CD4-positive, CD25-positive, alpha-beta regulatory T cell (primary cell): Measurements from ENCODE around the gene DHX34. TPM values are rescaled to one million over a fixed set of nuclear protein-coding genes. Genes with fewer than 3 reads are reported as not detected.
"Not testable (repeated sequence)": the region's sequence is repeated elsewhere in the genome, so short reads cannot be mapped to it uniquely, and the experiment has no call there.

ENCODE experiments used
- ATAC-seq, 2 donors: fragments of 150-1000 bp; cut with Tn5 transposase; one replicate each; pipeline ENCODE4 v1.10.0; 2021; ENCODE audit warnings: low read depth in 2 of 2, moderate number of reproducible peaks in 2 of 2, moderate library complexity in 1 of 2
- DNase-seq, 3 donors: peaks; one replicate each; pipeline versions ENCODE4 v3.0.0 to v3.0.0-alpha.2; 2012 to 2022; ENCODE audit warnings: mixed read lengths in 1 of 3
- H3K27ac ChIP-seq: one replicate; pipeline ENCODE4 v1.7.0; 2013; ENCODE audit warnings: mild to moderate bottlenecking, low read length; ENCODE audit not compliant: insufficient read depth, poor library complexity, severe bottlenecking
- H3K27me3 ChIP-seq: one replicate; pipeline ENCODE4 v1.7.0; 2013; ENCODE audit warnings: low read length; ENCODE audit not compliant: control insufficient read depth, insufficient read depth
- H3K36me3 ChIP-seq: one replicate; pipeline ENCODE4 v1.7.0; 2013; ENCODE audit warnings: mild to moderate bottlenecking, low read length, moderate library complexity; ENCODE audit not compliant: control insufficient read depth, insufficient read depth
- H3K4me1 ChIP-seq: 2 replicates; pipeline ENCODE4 v1.7.0; 2013; ENCODE audit warnings: mild to moderate bottlenecking, low read length; ENCODE audit not compliant: insufficient read depth, control insufficient read depth, poor library complexity, severe bottlenecking
- H3K4me3 ChIP-seq: one replicate; pipeline ENCODE4 v1.7.0; 2013; ENCODE audit warnings: low read depth, mild to moderate bottlenecking, low read length, moderate library complexity
- H3K9me3 ChIP-seq, 2 experiments: 1 replicate in 1 of 2; 2 replicates in 1 of 2; pipeline ENCODE4 v1.7.0; 2013; ENCODE audit warnings: low read length in 2 of 2, mild to moderate bottlenecking in 1 of 2, moderate library complexity in 1 of 2; ENCODE audit not compliant: control insufficient read depth in 2 of 2
- H3K27ac Mint-ChIP-seq, 3 donors: one replicate each; pipeline ENCODE4 v1.8.0; 2020 to 2022; ENCODE audit warnings: mild to moderate bottlenecking in 3 of 3, mixed read lengths in 3 of 3, moderate library complexity in 2 of 3
- H3K27me3 Mint-ChIP-seq: one replicate; pipeline ENCODE4 v1.8.0; 2022; ENCODE audit warnings: mild to moderate bottlenecking, mixed read lengths
- H3K36me3 Mint-ChIP-seq: one replicate; pipeline ENCODE4 v1.8.0; 2020; ENCODE audit warnings: mixed read lengths
- H3K4me1 Mint-ChIP-seq, 4 donors: one replicate each; pipeline ENCODE4 v1.8.0; 2020 to 2022; ENCODE audit warnings: mixed read lengths in 4 of 4, mild to moderate bottlenecking in 1 of 4
- H3K4me3 Mint-ChIP-seq, 4 donors: one replicate each; pipeline ENCODE4 v1.8.0; 2020 to 2022; ENCODE audit warnings: mild to moderate bottlenecking in 4 of 4, mixed read lengths in 4 of 4, moderate library complexity in 3 of 4
- H3K9me3 Mint-ChIP-seq, 7 donors: one replicate each; pipeline ENCODE4 v1.8.0; 2020 to 2022; ENCODE audit warnings: mixed read lengths in 7 of 7, mild to moderate bottlenecking in 3 of 7, moderate library complexity in 2 of 7
- polyA plus RNA-seq, 4 donors: library from polyadenylated mRNA; unstranded; fragments of 300-500 nt; fragmentation: Illumina TruSeq; gene quantifications; one replicate each; pipeline ENCODE4 v1.2.3, GENCODE V29; 2021
- total RNA-seq: library from RNA; stranded (reverse); gene quantifications from one replicate; pipeline ENCODE4 v1.2.3, GENCODE V29; 2022

Gene DHX34
- total and polyA plus RNA-seq, 5 donors from 2014 or later: 2.3 to 11.7 (median 3.8) TPM

DNA sequence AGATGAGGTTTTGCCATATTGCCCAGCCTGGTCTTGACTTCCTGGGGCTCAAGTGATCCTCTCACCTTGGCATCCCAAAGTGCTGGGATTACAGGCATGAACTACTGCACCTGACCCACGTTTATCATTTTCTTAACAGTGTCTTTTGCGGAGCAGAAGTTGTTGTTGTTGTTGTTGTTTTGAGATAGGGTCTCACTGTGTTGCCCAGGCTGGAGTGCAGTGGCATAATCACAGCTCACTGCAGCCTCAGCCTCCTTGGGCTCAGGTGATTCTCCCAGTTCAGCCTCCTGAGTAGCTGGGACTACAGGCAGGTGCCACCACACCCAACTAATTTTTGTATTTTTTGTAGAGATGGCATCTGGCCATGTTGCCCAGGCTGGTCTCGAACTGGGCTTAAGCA, 38.5 kb downstream of the DHX34 start:
- not testable (repeated sequence) for H3K27me3 ChIP-seq, DNase-seq, H3K27ac ChIP-seq, H3K36me3 Mint-ChIP-seq, H3K27ac Mint-ChIP-seq, H3K4me3 Mint-ChIP-seq, H3K36me3 ChIP-seq, H3K4me1 ChIP-seq, ATAC-seq, H3K9me3 Mint-ChIP-seq, H3K27me3 Mint-ChIP-seq, H3K4me3 ChIP-seq, H3K9me3 ChIP-seq
- peaks cover 7 to 13% (median 10%) of the 10 kb centered on the region in 4 donors for H3K4me1 Mint-ChIP-seq

DNA sequence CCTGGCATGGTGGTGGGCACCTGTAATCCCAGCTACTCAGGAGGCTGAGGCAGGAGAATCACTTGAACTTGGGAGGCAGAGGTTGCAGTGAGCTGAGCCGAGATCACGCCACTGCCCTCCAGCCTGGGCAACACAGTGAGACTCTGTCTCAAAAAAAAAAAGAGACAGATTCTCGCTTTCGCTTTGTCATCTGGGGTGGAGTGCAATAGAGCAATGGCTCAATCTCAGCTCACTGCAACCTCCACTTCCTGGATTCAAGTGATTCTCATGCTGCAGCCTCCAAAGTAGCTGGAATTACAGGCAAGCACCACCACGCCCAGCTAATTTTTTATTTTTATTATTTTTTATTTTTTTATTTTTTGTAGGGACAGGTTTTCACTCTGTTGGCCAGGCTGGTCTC, 39.6 kb downstream of the DHX34 start:
- not testable (repeated sequence) for H3K9me3 ChIP-seq, H3K27ac Mint-ChIP-seq, H3K27ac ChIP-seq, H3K27me3 Mint-ChIP-seq, H3K4me1 Mint-ChIP-seq, H3K36me3 ChIP-seq, H3K4me3 Mint-ChIP-seq, H3K36me3 Mint-ChIP-seq, H3K4me3 ChIP-seq, H3K9me3 Mint-ChIP-seq, ATAC-seq, H3K27me3 ChIP-seq, H3K4me1 ChIP-seq
- DNase-seq: peak in 1 of 3 donors; percentile 65

DNA sequence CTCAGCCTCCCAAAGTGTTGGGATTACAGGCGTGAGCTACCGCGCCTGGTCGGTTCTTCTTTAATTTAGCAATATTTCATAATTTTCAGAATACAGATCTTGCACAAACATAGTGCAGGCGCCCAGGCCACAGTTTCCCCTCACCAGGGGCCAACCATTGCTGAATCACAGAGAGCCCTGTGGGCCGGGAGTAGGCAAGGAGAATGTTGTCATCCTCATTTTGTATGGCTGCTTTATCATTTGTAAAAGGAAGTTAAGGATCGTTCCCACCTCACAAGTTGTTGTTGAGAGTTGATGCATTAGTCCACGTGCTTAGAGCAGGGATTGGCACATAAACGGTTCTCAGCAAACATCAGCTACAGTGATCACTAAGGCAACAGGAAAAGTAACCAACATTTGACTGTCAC, 40.0 kb downstream of the DHX34 start:
- Mint-ChIP-seq H3K4me1 (peaks cover 0 to 8% (median 5%) of the 10 kb centered on the region in 4 donors), H3K9me3 (peaks cover 0 to 1% (median 0%) of the 10 kb centered on the region in 7 donors), H3K4me3 (no peak overlapping the region), H3K27me3 (peaks cover 4% of the 10 kb centered on the region), H3K36me3 (no peaks in the 10 kb centered on the region), H3K27ac (no peak overlapping the region)
- no peaks in the 10 kb centered on the region for H3K9me3 ChIP-seq
- no peaks in the 10 kb centered on the region for H3K36me3 ChIP-seq
- peak in 1 of 2 donors; percentile 14 for ATAC-seq
- DNase-seq: peak in 1 of 3 donors; percentile 6
- H3K4me1 ChIP-seq: peaks cover 6% of the 10 kb centered on the region
- no peak overlapping the region for H3K27ac ChIP-seq
- H3K4me3 ChIP-seq: no peak overlapping the region
- no peaks in the 10 kb centered on the region for H3K27me3 ChIP-seq

DNA sequence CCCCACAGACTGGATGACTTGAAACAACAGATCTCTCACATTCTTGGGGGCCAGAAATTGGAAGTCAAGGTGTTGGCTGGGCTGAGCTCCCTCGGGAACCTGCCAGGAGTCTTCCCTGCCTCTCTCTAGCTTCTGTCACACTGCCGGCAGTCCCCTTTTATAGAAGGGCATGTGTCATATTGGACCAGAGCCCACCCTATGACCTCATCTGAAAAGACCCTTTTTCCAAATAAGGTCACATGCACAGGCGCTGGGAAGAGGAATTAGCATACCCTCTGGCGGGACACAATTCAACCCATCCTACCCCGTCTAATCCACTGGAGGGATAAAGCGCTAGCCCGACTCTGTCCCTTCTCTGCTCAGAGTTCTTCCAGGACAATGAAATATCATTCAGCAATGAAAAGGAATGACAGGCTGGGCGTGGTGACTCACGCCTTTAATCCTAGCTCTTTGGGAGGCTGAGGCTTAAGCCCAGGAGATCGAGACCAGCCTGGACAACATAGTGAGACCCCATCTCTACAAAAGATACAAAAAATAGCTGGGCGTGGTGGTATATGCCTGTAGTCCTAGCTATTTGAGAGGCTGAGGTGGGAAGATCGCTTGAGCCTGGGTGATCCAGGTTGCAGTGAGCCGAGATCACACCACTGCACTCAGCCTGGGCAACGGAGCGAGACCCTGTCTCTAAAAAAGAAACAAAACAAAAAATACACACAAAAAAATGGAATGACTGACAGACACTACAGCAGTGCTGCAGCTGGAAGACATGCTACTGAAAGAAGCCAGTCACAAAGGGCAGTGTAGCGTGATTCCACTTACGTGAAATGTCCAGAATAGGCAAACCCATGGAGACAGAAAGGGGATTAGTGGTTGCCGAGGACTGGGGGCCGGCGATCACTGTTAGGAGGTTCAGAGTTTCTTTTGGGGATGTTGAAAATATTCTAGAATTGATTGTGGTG, 41.7 kb downstream of the DHX34 start:
- ATAC-seq: no peak
- H3K9me3 ChIP-seq: no peaks in the 10 kb centered on the region
- Mint-ChIP-seq H3K36me3 (no peaks in the 10 kb centered on the region), H3K4me1 (peaks cover 0 to 8% (median 5%) of the 10 kb centered on the region in 4 donors), H3K27ac (peak overlapping the region in 1 of 3 donors; percentile 44), H3K4me3 (no peak overlapping the region), H3K27me3 (peaks cover 8% of the 10 kb centered on the region), H3K9me3 (peaks cover 0 to 1% (median 0%) of the 10 kb centered on the region in 7 donors)
- no peaks in the 10 kb centered on the region for H3K36me3 ChIP-seq
- peaks cover 6% of the 10 kb centered on the region for H3K4me1 ChIP-seq
- DNase-seq: no peak
- no peak overlapping the region for H3K27ac ChIP-seq
- H3K27me3 ChIP-seq: no peaks in the 10 kb centered on the region
- no peak overlapping the region for H3K4me3 ChIP-seq

DNA sequence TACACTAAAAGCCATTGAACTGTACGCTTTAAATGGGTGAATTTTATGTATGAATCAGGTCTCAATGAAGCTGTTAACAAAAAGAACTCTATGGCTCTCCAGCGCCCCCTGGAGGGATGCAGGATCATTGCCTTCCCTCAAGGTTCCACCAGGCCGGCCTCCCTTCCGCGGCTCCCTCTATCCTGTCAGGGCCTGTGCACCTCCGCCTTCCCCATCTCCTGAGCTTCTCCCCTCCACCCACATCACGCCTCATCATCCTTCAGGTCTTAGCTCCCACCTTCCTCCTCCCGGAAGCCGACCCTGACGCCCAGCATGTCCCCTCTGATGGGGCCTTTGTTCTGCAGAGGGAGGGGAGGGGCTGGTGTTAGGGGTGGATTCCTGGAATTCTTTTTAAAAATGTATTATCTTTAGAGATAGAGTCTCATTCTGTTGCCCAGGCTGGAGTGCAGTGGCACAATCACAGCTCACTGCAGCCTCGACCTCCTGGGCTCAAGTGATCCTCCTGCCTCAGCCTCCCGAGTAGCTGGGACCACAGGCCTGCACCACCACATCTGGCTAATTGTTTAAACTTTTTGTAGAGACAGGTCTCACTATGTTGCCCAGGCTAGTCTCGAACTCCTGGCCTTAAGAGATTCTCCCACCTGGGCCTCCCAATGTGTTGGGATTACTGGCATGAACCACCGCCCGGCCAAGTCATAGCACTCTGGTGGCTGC, 42.6 kb downstream of the DHX34 start:
- Mint-ChIP-seq H3K4me1 (peaks cover 0 to 8% (median 5%) of the 10 kb centered on the region in 4 donors), H3K4me3 (no peak overlapping the region), H3K36me3 (no peaks in the 10 kb centered on the region), H3K9me3 (peaks cover 0 to 1% (median 0%) of the 10 kb centered on the region in 7 donors), H3K27me3 (peaks cover 13% of the 10 kb centered on the region), H3K27ac (peak overlapping the region; percentile 38 to 71 (median 44))
- Histone ChIP-seq H3K9me3 (no peaks in the 10 kb centered on the region), H3K4me3 (no peak overlapping the region), H3K4me1 (peaks cover 6% of the 10 kb centered on the region), H3K36me3 (no peaks in the 10 kb centered on the region), H3K27ac (no peak overlapping the region), H3K27me3 (no peaks in the 10 kb centered on the region)
- peak; percentile 67 to 82 (median 78) for DNase-seq
- peak; percentile 79 to 80 for ATAC-seq

DNA sequence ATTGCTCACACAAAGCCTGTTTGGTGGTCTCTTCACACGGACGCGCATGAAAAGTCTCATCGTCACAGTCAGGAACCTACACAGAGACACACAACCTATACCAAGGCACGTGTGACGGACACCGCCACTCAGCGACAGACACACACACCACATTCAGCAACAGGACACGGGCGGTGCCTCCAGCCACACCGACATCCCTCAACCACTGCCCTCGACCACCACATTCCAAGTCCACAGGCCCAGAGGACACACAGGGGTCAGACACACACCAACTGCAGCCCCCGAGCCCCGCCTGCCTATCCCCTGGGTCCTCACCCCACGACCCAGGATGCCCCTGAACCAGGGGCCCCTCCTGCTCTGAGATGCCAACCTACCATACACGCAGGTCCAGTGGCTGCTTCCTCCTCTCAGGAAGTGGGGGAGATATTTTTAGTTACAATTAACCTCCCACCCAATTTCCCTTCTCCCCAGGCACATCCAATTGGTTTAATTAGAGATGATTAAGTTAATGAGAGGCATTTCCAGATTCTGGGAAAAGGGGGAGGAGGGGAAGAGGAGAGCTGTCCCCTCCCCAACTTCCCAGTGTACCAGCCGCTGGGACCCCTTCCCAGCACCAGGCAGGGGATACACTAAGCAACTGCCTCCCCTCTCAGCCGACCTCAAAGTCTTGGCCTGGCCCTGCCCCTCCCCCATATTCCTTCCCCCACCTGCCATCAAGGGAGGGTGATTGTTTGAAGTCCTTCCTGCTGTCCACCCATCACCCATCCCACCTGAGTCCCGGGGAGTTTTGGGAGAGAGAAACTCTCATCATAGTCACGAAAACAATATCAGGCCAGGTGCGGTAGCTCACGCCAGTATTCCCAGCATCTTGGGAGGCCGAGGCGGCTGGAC, 49.8 kb downstream of the DHX34 start:
- Mint-ChIP-seq H3K36me3 (no peaks in the 10 kb centered on the region), H3K27ac (no peak overlapping the region), H3K27me3 (peaks cover 20% of the 10 kb centered on the region), H3K9me3 (no peaks in the 10 kb centered on the region), H3K4me1 (no peaks in the 10 kb centered on the region), H3K4me3 (no peak overlapping the region)
- ATAC-seq: no peak
- no peak overlapping the region for H3K4me3 ChIP-seq
- H3K36me3 ChIP-seq: no peaks in the 10 kb centered on the region
- no peak for DNase-seq
- H3K27ac ChIP-seq: no peak overlapping the region
- H3K4me1 ChIP-seq: no peaks in the 10 kb centered on the region
- H3K9me3 ChIP-seq: no peaks in the 10 kb centered on the region
- H3K27me3 ChIP-seq: no peaks in the 10 kb centered on the region

DNA sequence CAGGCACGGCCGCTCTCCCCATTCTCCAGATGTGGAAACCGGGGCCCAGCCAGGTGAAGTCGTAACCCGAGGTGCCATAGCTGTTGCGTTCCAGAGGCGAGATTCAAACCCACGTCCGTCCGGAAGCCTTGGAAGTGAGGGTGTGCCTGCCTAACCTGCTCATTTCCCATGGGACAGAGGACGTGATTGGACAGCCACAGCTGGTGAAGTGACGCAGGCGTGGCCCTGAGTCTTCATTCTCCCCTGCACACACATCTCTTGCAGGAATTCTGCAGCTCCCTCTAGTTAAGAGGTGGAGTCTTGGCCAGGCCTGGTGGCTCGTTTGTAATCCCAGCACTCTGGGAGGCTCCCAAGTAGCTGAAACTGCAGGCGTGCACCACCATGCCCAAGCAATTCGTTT, 53.4 kb downstream of the DHX34 start:
- H3K4me1 Mint-ChIP-seq: no peaks in the 10 kb centered on the region
- H3K36me3 Mint-ChIP-seq: no peaks in the 10 kb centered on the region
- H3K27ac Mint-ChIP-seq: no peak overlapping the region
- peaks cover 28% of the 10 kb centered on the region for H3K27me3 Mint-ChIP-seq
- H3K36me3 ChIP-seq: no peaks in the 10 kb centered on the region
- no peak overlapping the region for H3K4me3 Mint-ChIP-seq
- H3K27me3 ChIP-seq: peaks cover 2% of the 10 kb centered on the region
- H3K9me3 ChIP-seq: no peaks in the 10 kb centered on the region
- no peak overlapping the region for H3K27ac ChIP-seq
- DNase-seq (no peak), ATAC-seq (no peak)
- no peaks in the 10 kb centered on the region for H3K9me3 Mint-ChIP-seq
- no peaks in the 10 kb centered on the region for H3K4me1 ChIP-seq
- H3K4me3 ChIP-seq: no peak overlapping the region
